Endothelial cell of umbilical vein (primary cell): ENCODE data around the gene RBM47. TPM values are rescaled to one million over a fixed set of nuclear protein-coding genes. Genes with fewer than 3 reads are reported as not detected.

ENCODE experiments used
- BruUV-seq: library from RNA; stranded (reverse); fragments of 400-500 nt; replicated peaks from 2 replicates; lab custom pipeline; 2021; lab: Mats Ljungman, UMichigan
- CTCF ChIA-PET: fragments of 300-600, 350-600 bp; sonication (Branson Sonifier 250); formaldehyde crosslinking; loops from one replicate; lab custom pipeline; 2021; ENCODE audit warnings: antibody characterized with exemption, inconsistent platforms; lab: Charles Lee
- POLR2A ChIA-PET: fragments of 300-600, 350-600 bp; sonication (Branson Sonifier 250); formaldehyde crosslinking; loops from one replicate; lab custom pipeline; 2021; ENCODE audit warnings: antibody characterized with exemption, inconsistent platforms; lab: Charles Lee
- DNase-seq: peaks from one replicate; pipeline ENCODE4 v3.0.0-alpha.2; 2011; ENCODE audit warnings: low read depth, low spot score
- FAIRE-seq: peaks from 2 replicates; lab custom pipeline; 2011; peaks lifted over from hg19 to GRCh38; lab: Jason Lieb, UNC
- H2AFZ ChIP-seq: 2 replicates; pipeline ENCODE4 v1.6.0; 2012; ENCODE audit warnings: low read depth, low read length, control low read depth, inconsistent platforms
- H3K27ac ChIP-seq: 2 replicates; pipeline ENCODE4 v1.5.1; 2011; ENCODE audit warnings: low read depth, mild to moderate bottlenecking, control low read depth, low read length, moderate library complexity; ENCODE audit not compliant: insufficient read depth
- H3K27me3 ChIP-seq, 2 experiments: 2 replicates each; pipeline versions ENCODE4 v1.6.0 to v1.6.1; 2011; ENCODE audit warnings: low read length in 2 of 2, mixed read lengths in 1 of 2; ENCODE audit not compliant: control insufficient read depth in 2 of 2, insufficient read depth in 2 of 2
- H3K36me3 ChIP-seq, 2 experiments: 2 replicates in 1 of 2; 3 replicates in 1 of 2; pipeline ENCODE4 v1.5.1; 2011; ENCODE audit warnings: low read length in 2 of 2, mild to moderate bottlenecking in 1 of 2, moderate library complexity in 1 of 2; ENCODE audit not compliant: control insufficient read depth in 2 of 2, insufficient read depth in 2 of 2; ENCODE audit errors: extremely low read depth in 1 of 2
- H3K4me1 ChIP-seq: 3 replicates; pipeline ENCODE4 v1.5.1; 2011; ENCODE audit warnings: mild to moderate bottlenecking, low read length; ENCODE audit not compliant: control insufficient read depth, insufficient read depth; ENCODE audit errors: extremely low read depth
- H3K4me2 ChIP-seq: 2 replicates; pipeline ENCODE4 v1.6.1; 2011; ENCODE audit warnings: low read length, control low read depth, mixed read lengths; ENCODE audit not compliant: insufficient read depth
- H3K4me3 ChIP-seq, 3 experiments: fragments of 200-600 bp in 1 of 3; sonication (generic), shearing (Covaris generic) in 1 of 3; replicated peaks in 1 of 3; 2 replicates each; pipeline ENCODE4 v1.5.1; 2011 to 2016; ENCODE audit warnings: control low read depth in 3 of 3, low read length in 3 of 3, mild to moderate bottlenecking in 2 of 3, inconsistent platforms in 1 of 3, low read depth in 1 of 3, moderate library complexity in 1 of 3; ENCODE audit not compliant: insufficient read depth in 1 of 3
- H3K79me2 ChIP-seq: 2 replicates; pipeline ENCODE4 v1.6.0; 2012; ENCODE audit warnings: low read length, inconsistent platforms; ENCODE audit not compliant: control insufficient read depth, insufficient read depth
- H3K9ac ChIP-seq: replicated peaks from 2 replicates; pipeline ENCODE3; 2011; ENCODE audit warnings: low read length, control low read depth; ENCODE audit not compliant: insufficient read depth; ENCODE audit errors: extremely low read depth
- H3K9me1 ChIP-seq: replicated peaks from 3 replicates; pipeline ENCODE4 v1.6.0; 2011; ENCODE audit warnings: mild to moderate bottlenecking, low read length; ENCODE audit not compliant: control insufficient read depth, insufficient read depth; ENCODE audit errors: extremely low read depth
- H3K9me3 ChIP-seq: replicated peaks from 2 replicates; pipeline ENCODE4 v1.5.1; 2012; ENCODE audit warnings: low read length, inconsistent platforms; ENCODE audit not compliant: control insufficient read depth, insufficient read depth
- H4K20me1 ChIP-seq: replicated peaks from 2 replicates; pipeline ENCODE3; 2011; ENCODE audit warnings: mild to moderate bottlenecking, low read length; ENCODE audit not compliant: control insufficient read depth, insufficient read depth; ENCODE audit errors: extremely low read depth
- EZH2 ChIP-seq: IDR thresholded peaks from 2 replicates; pipeline ENCODE4 v1.6.1; 2012; ENCODE audit warnings: borderline replicate concordance, low read depth, mild to moderate bottlenecking, moderate library complexity, low read length, inconsistent platforms; ENCODE audit not compliant: severe bottlenecking
- FOS ChIP-seq: IDR thresholded peaks from 2 replicates; pipeline ENCODE4 v1.6.1; 2011; ENCODE audit warnings: mild to moderate bottlenecking, low read length, moderate library complexity, borderline replicate concordance; ENCODE audit not compliant: insufficient read depth
- GATA2 ChIP-seq: IDR thresholded peaks from 2 replicates; pipeline ENCODE4 v1.7.0; 2011; ENCODE audit warnings: low read depth, mild to moderate bottlenecking, moderate library complexity, mixed read lengths, low read length; ENCODE audit not compliant: insufficient read length, insufficient read depth
- JUN ChIP-seq: IDR thresholded peaks from 2 replicates; pipeline ENCODE4 v1.6.1; 2011; ENCODE audit warnings: borderline replicate concordance, low read depth; ENCODE audit not compliant: insufficient read length, insufficient read depth
- MYC ChIP-seq: IDR thresholded peaks from one replicate; pipeline ENCODE4 v1.6.1; 2011; ENCODE audit warnings: mild to moderate bottlenecking, low read depth, low read length
- POLR2A ChIP-seq: IDR thresholded peaks from 2 replicates; pipeline ENCODE4 v1.6.1; 2012; ENCODE audit warnings: low read depth, mild to moderate bottlenecking, control low read depth, low read length
- POLR2AphosphoS5 ChIP-seq: IDR thresholded peaks from 2 replicates; pipeline ENCODE4 v1.6.1; 2012; ENCODE audit warnings: low read depth, mild to moderate bottlenecking, control low read depth, low read length, moderate library complexity; ENCODE audit not compliant: insufficient read depth
- dilution Hi-C: fragments of 300-500 bp; cut with MboI; formaldehyde crosslinking; loops from one replicate; pipeline ENCODE4 v1.15.0; 2019; ENCODE audit warnings: low sequenced_read_pairs; ENCODE audit not compliant: extremely low pct_ligation_motif_present
- intact Hi-C: fragments of 100-400 bp; cut with micrococcal nuclease; formaldehyde crosslinking; loops from one replicate; pipeline ENCODE4 v1.10.0; 2022
- polyA plus RNA-seq, 4 experiments: library from polyadenylated mRNA; depleted of rRNA in 3 of 4; stranded (reverse) in 3 of 4; unstranded in 1 of 4; fragments of >200 nt; gene quantifications; 2 replicates each; pipeline versions ENCODE4 v1.2.1 to v1.2.3, GENCODE V29; 2011 to 2012; ENCODE audit warnings: missing spikeins in 1 of 4
- total RNA-seq: library from RNA; stranded (reverse); gene quantifications from 2 replicates; pipeline ENCODE4 v1.2.3, GENCODE V29; 2021
- TF ChIP-seq, protein P1 (sequence below): IDR thresholded peaks from 2 replicates; pipeline ENCODE4 v1.6.1; 2011; ENCODE audit not compliant: insufficient read depth, insufficient read length
- TF ChIP-seq, protein P2 (sequence below), 2 donors: IDR thresholded peaks; 1 replicate in 1 of 2; 2 replicates in 1 of 2; pipeline ENCODE4 v1.5.1; 2011; ENCODE audit warnings: low read length in 2 of 2, mild to moderate bottlenecking in 2 of 2, moderate library complexity in 2 of 2, control low read depth in 1 of 2, inconsistent platforms in 1 of 2, low read depth in 1 of 2; ENCODE audit not compliant: insufficient read depth in 1 of 2; ENCODE audit errors: extremely low read depth in 1 of 2

RBM47 gene
- total and polyA plus RNA-seq, 2 donors (not counting 3 experiments of a cell fraction or from before 2014, with no cell fraction given): not detected

DNA sequence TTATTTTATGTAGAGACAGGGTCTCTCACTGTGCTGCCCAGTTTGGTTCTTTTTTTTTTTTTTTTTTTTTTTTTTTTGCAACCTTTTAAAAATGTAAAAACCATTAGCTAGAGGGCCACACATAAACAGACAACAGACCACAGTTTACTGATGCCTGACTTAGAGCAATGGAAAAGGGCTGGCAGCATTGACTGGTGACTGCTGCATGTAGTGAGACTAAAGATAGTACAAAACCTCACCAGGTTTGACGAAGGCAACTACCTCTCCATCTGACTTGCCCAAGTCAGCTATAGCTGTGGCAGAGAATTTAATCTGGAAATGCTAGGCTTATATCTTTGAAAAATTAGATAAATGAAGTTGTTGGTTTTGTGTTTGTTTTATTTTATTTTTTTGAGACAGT lies 102.9 kb downstream of the RBM47 start:
- no peaks in the 10 kb centered on the region for H3K27me3 ChIP-seq
- H3K9me1 ChIP-seq: no peaks in the 10 kb centered on the region
- ChIA-PET CTCF (interaction anchor here (0.6 to 0.7 kb wide), 2 partner anchors 80 to 146 kb away, joined by 3 to 4 read pairs; no protein-coding TSS in a partner anchor), POLR2A (no interaction called here)
- FAIRE-seq: no peak
- H3K79me2 ChIP-seq: no peaks in the 10 kb centered on the region
- BruUV-seq: no TSS peak
- no peak for DNase-seq
- dilution Hi-C loops: no loop called here
- intact Hi-C loops: no loop called here
- H3K4me1 ChIP-seq: no peaks in the 10 kb centered on the region
- no peaks in the 10 kb centered on the region for H3K9me3 ChIP-seq
- no peaks in the 10 kb centered on the region for H4K20me1 ChIP-seq
- TF ChIP-seq, protein P1, sequence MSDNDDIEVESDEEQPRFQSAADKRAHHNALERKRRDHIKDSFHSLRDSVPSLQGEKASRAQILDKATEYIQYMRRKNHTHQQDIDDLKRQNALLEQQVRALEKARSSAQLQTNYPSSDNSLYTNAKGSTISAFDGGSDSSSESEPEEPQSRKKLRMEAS: no peak
- TF ChIP-seq JUN (no peak), MYC (no peak), EZH2 (no peak), POLR2A (no peak), GATA2 (no peak), POLR2AphosphoS5 (no peak), FOS (no peak)
- TF ChIP-seq, protein P2, sequence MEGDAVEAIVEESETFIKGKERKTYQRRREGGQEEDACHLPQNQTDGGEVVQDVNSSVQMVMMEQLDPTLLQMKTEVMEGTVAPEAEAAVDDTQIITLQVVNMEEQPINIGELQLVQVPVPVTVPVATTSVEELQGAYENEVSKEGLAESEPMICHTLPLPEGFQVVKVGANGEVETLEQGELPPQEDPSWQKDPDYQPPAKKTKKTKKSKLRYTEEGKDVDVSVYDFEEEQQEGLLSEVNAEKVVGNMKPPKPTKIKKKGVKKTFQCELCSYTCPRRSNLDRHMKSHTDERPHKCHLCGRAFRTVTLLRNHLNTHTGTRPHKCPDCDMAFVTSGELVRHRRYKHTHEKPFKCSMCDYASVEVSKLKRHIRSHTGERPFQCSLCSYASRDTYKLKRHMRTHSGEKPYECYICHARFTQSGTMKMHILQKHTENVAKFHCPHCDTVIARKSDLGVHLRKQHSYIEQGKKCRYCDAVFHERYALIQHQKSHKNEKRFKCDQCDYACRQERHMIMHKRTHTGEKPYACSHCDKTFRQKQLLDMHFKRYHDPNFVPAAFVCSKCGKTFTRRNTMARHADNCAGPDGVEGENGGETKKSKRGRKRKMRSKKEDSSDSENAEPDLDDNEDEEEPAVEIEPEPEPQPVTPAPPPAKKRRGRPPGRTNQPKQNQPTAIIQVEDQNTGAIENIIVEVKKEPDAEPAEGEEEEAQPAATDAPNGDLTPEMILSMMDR (IDR thresholded peaks at IDR 0.05; ENCODE audit: extremely low read depth in 1 of 2, insufficient read depth in 1 of 2, low read depth in 1 of 2, low read length in 2 of 2): no peak
- no peaks in the 10 kb centered on the region for H3K36me3 ChIP-seq
- H3K9ac ChIP-seq: no peak overlapping the region
- H3K4me3 ChIP-seq: no peak overlapping the region
- no peak overlapping the region for H3K4me2 ChIP-seq
- H3K27ac ChIP-seq: no peak overlapping the region
- no peak overlapping the region for H2AFZ ChIP-seq
